Measurements from ENCODE around the gene ZFHX3.

ZFHX3 gene

DNA sequence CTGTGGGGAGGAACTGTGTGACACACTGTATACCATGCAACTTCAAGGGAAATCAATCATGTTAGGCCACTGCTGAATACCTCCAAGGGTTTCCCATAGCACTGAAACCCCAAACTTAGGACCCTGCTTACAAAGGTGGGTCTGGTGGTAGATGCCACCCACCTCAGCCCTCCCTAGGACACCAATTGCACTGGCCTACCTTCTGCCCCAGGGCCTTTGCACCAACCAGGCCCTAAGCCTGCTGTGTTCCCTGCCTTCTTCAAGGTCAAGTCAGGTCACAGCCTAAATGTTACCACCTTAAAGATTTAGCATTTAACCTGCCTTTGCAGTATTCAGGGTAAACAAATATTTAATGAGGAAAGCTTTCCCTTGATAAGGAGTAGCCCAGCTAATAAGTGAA lies 185.8 kb downstream of the ZFHX3 start:
- no peak for DNase-seq

DNA sequence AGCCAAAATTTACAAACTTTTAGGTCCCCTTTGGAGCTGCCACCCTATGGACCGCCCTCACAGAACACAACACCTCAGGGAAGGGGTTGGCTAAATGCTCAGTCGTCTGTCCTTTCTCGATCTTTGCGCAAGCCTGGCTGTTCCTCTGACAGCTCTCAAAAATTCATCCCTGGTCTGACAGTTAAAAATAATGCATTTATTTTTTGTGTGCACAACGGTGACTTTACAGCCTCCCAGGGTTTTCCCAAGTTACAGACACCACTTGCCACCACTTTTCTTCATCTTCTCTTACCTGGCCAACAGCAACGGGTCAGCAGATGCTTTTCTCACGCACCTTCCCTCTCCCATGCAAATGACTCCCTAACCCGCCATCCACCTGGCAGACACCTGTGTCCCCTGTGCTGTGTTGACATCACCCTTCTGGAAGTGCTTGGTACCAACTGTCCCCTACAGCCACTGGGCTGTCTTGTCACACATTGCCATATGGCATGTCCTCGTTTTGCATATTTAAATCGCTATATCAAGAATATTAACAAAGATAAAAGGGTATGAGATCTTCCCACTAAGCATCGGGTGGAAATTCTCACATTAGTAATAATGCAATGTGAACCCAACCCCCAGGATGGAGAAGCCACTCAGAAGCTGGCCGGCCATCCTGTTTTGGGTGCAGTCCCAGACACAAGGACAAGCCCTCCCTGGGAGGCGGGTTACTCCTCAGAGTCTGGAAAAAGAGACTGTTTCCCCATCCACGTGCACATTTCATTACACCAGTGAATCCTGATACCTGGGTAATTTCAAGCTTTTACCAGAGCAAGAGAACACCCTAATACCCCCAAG lies 187.0 kb downstream of the ZFHX3 start:
- DNase-seq, result no peak

DNA sequence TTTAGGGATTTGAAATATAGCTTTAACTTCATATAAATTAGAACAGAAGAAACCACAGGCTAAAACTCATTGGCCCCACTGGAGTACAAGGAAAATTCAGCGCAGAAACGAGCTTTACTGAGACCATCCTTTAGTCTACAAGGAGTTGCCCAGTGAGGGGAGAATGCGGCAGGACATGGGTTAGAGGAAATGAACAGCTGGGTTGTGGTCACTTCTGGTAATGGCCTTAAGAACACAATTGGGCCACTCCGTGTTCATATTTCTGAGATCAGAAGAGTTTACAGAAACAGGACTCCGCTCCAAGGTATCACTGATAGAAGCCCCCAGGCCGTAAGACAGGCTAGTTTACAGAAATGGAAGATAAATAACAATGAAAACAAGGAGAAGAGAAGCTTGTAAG lies 188.3 kb downstream of the ZFHX3 start:
- no peak for DNase-seq

DNA sequence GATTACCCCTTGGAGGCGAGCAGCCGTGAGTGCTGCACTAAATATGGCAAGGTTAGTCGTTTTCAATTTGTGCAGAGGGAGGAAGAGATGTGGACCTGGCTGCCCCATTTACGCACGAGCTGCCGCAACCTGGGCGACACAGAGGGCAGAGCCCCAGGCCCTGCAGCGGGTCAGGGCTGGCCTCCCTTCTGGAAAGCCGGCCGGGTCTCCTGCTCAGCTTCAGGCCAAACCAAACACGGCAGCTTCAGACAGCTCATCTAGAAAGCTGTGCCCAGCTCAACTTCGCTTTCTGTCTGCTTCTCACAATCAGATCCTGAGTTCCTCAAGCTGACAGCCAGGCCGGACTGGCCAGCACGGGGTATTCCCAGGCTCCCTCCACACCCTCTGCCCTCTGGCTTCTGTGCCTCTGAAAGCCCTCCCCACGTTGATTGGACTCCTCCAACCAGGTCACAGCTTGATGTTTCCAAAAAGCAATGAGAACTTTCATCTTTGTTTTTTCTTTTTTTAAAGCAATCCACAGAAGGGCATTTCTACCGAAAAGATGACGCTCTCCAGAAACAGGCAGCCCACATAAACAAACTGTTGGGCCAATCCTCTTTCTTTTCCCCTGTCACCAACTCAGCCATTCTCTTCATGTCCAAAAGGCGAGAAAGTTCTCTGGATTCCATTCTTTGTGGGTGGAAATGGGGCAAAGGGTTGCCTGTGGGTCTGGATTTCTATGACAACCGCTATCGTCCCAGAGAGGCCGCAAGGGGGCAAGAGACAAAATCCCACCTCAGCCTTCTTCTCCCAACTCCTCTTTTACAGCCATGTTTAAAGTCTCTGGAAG lies 189.0 kb downstream of the ZFHX3 start:
- no peak for DNase-seq

DNA sequence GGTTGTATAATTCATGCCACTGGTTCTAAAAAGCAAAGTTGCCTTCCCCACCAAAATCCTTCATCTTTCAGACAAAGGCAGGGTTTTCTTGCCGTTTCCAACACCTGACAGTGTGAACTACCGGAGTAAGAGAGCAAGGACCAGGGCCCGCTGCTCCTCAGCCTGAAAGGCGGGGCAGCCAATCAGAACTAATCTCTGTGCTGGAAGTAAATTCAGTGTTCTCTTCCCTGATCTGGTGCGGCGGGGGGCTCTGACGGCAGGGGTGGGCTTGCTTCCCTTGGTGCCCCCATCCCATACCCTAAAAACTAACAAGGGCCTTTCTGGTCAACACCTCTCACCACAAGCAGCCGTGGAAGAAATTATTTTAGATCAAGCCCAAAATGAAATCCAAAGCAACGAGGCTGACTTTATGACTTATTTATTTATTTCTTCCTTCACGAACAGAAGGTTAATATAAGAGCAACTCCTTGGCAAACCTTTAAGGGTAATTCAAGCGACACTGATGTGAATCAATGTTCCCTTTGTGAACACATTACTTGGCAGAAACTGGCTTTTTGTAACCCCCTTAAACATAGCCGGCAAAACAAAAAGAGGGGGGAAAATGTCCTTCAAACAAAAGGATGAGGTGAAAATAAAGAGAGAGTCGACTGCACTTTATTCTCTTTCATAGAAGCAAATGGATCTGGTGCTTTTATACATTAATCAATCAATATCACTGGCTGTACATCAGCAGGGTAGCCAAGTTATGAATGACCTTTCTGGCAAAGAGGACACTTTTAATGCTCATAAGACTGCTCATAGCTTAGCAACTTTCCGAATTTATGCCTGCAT lies 189.9 kb downstream of the ZFHX3 start:
- no peak for DNase-seq

DNA sequence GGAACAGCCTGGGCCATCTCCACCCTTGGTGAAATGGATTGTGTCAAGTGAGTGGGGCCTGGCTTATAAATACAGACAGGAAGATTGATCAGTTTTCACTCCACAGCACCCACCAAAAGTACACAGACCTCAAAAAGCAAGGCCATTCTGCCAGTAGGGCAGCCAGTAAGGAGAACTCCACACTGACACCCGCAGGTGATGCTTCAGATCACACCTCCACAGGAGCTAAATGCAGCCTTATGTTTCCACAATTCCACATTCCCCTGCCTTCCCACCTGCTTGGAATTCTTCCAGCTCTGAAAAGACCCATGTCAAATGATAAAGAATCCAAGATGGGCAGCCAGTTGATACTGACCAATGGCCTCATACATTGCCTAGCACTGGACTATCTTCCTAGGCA lies 191.1 kb downstream of the ZFHX3 start:
- no peak for DNase-seq

DNA sequence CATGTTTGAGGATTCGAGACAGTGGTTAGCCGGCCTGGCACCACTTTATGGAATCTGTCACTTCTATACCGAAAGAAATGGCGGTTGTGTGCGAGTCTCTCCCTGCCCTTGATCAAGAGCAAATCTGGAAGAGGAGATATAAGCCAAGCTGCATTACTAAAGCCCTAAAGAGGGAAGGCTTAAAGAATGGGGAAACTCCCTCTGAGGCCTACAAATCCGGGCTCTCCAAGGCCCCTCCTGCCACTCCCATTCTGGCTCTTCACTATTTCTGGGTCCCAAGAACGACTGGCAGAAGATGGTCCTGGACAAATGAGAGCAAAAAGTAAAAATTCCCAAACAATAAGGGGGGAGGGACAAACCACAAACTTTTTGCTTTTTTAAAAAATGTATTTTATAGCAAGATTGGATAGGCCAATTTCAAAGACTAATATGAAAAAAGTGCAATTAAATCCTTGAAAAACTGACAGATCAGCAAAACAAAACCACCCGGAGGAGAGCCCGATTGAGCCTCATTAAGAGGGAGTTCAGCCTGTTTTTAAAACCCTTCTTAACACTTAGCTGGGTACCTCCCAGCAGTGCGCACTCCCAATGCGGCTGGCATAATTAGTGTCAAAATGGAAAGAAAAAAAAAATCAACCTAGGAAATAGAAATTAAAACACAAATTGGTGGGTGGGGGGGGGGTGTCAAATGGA lies 193.5 kb downstream of the ZFHX3 start:
- no peak for DNase-seq

DNA sequence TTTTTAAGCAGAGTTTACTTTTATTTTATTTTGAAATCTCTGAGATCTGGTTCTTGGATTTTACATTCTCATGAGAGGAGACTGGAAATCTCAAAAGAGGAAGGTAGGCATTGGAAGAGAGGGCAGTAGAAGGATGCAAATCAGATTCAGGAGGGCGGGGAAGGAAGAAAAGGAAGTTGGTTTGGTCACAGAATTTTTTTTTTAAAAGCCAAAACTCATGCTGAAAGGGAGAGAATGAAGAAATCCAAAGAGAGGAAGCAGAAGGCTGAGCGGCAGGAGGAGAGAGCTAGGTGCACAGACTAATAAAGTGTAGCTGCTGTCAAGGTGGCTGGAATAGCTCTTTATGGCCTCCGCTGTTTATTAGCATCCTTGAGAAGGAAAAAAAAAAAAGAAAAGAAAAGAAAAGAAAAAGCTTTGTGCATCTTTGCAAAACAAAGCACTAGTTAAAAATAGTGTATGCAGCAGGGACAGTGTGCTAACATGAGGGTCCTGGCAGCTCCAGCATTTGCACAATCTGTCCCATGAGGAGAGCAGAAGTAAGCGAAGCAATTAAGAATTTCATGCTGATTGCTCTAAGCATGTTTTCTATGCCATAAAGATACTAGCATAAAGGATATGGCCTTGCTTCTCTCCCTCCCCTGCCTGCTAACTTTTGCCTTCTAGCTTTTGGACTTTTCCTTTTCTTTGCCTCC lies 194.2 kb downstream of the ZFHX3 start:
- no peak for DNase-seq

DNA sequence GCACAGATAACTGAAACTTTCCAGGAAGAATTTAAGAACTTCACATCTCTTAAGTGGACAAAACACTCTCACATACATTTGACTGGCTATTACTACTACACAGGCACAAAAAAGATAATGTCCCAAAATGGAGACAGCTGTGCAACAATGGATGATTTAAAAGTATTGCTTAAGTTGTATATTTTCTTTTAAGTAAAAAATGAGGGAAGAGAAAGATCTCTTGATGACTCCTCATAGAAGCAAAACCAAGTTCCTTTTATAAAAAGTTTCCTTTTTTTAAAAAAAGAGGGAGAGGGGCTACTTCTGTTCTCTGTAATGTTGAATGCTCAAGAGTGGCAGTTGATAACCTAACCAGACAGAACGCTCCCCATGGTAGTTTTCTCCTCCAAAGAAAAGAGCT lies 195.5 kb downstream of the ZFHX3 start:
- DNase-seq, result no peak

DNA sequence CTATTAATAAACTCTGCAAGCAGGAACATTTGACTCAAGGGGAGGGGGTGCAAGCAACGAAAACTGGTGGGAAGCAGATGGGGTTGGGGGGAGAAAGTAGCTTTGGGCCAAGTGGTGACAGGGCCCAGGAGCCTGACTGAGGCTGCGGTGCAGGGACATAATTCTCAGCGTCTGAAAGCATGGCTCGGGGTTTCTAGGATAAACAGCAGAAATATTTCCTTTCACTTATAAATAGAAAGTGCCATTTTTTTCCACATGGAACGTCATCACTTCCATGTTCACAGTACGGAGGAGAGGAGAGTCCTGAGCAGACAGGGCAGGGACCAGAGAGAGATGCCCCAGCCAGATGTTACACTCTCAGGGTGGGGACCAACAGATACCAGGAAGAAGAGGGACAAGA lies 197.1 kb downstream of the ZFHX3 start:
- no peak for DNase-seq

DNA sequence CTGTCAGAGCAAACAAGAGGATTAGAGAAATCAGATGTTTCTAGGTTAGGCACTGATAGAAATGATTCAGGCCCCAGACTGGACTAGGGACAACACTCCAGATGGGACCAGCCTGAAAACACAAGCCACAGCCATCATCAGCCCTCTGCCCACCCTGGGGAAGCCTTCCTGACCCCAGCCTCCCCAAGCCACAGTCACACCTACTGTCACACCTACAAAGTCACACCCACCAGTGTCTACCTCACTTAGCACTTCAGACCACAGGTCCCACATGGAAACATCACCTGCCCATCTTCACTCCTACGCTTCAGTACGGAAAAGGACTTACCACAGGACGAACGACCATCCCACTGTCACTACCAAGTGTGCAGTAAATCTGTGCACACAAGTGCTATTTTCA lies 197.9 kb downstream of the ZFHX3 start:
- DNase-seq, result no peak

DNA sequence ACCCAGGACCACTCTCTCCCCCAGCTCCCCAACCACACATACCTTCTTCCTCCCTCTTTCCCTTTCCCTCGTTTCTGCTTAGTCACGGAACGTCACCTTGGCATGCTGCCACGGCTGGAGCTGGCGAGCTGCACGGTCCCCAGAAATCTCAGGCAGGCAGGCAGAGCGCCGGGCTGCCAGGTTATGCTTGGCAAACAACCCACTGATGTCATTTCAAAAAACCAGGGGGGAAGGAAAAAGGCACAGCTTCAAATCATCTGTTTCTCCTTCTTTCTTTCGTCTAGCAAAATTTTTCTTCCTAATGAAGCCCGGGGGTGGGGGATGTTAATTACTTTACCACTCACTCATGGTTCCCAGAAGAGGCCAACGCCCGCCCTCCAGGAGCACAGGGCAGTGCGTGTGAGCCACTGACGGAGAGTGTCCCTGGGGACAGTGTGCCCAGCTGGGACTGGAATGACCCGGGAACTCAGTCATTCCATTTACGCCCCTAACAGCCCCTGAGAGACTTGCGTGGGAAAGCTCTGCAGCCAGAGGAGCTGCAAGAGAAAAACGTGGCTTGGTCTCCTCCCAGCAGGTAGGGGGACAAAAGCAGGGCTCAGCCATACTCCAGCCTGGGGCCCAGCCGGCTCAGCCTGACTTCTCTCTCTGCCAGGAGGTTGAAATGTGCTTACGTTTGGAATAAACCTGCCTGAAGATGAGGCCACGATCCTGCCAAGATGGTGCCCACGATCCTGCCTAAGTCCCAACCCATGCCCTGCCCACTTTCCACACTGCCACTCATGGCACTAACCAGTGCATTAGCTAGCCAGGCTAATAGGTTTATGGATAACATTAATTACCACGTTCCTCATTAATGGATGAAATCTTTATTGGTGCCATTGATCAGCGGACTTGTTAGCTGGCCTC lies 198.9 kb downstream of the ZFHX3 start:
- no peak for DNase-seq

DNA sequence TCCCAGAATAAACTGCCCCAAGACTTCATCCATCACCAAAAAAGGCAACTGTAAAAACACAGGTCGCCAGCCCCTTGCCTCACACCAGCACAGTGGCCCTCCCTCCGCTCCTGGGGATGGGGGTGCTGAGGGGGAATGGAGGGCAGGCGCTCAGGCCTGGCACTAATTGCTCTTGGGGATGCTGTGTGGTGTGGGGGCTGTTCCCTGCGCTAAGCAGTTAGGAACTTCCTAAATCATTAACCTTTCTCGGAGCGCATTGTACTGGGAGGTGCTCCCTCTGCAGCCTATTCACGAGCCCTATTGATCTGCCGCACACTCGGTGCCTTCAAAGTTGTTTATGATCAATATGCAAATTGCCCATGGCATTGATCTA lies 199.9 kb downstream of the ZFHX3 start:
- no peak for DNase-seq

DNA sequence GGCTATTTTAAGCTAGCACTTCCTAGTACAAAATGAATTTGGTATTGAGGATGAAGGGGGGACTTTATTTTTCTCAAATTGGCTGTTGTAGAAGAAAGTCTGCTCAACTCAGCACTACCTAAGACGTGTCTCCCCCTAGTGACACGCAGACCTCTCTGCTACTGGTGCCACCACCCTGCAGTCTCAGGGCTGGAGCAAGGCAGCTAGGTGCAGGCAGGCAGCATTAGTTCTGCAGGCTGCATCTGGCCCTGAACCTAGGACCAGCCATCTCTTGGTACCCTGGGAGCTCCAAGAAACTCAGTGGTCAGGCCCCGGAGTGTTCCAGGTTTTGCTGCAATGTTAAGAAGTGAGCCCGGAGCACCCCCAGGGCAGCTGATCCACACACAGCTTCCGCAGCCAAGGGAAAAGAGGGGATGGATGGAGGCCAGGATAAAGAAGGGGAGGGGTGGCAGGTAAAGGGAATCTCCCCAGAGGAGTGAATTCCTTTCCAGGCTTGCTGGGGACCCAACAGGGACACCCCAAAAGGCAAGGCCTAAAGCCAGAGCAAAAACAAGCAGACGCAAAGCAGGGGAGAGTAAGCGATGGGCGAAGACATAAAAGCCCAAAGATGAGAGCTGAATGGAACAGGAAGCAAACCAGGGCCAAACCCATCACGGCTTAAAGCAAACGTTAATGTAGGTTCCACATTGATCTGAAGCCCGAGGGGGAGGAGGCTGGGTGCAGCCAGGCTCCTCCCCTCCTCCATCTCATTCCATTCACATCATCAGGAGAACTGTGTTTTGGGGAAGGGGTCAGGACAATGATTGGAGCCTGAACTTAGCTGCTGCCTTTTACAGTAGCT lies 200.5 kb downstream of the ZFHX3 start:
- no peak for DNase-seq

DNA sequence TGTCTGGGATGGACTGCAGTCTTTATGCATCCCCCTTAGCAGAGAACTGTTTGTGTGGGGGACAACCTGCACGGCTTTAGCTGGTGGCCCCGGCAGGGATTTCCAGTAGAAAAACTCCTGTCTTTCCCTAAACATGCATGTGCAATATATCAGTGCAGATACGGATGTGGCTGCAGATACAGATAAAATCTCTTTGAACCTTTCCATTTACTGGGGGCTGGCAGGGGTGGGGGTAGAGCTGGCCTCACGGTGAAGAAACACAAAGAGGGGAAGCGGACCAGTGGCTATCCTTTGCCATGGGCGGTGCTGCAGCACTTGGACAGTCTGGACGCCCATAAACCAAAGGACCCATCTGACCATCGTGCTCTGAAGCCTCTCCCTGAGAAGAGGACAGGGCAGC lies 201.3 kb downstream of the ZFHX3 start:
- DNase-seq, result no peak

DNA sequence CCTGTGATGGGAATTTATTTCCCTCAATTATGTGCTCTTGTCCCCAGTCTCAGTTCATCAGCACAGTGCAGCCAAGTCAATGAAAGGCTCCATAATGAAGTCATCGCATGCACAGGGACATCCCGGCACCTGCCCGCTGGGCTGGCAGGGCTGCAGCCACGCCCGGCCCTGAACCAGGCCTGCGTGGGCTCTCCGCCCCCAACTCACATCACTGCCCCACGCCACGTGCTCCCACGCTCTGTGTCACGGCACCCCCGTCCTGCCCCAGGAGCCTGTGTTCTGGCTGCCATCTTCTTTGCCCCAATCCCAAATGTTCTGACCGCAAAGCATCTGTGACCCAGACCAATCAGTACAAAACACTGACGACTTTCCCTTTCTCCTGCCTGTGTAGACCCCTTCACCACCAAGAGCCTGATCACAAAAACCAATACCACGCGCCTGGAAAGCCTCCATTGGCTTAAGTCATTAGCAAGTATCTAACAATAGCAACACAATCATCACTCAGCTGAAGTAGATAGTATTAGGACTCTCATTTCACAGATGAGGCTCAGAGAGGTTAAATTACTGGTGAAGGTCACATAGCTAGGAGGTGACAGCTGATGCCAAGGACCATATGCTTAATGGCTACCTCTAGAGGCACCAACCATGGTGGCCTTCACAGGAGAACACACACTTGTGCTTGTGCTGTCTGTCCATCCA lies 202.5 kb downstream of the ZFHX3 start:
- no peak for DNase-seq

DNA sequence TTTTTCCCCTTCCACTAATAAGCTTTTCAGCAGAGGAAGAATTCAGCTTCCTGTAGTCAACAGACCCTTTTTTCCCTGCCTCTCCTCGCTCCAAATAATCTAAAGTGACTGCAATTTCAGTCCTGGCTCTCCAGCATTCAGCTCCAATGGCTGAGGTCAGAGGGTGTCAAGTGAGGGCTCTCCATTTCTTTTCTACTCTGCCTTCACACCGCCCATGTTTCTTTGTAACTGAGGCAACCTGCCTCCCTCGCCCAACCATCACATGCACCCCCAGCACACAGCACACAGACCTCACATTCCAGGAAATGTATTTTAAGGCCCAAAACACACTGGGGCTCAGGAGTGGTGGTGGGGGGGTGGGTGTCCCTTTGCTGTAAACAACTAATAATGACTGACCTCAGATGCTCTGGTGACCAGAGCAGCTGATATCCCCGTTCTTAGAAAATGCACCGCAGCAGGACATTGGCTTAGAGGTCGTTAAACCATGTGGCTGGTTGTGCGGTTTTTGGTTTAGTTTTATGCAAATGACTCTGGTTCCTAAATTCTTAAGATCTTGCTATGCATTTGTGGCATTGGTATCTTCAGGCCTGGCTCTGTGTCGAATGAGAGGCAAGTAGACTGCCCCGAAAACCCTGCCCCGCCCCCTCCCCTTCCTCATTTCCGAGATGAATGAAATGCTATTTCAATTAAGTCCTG lies 203.6 kb downstream of the ZFHX3 start:
- no peak for DNase-seq

DNA sequence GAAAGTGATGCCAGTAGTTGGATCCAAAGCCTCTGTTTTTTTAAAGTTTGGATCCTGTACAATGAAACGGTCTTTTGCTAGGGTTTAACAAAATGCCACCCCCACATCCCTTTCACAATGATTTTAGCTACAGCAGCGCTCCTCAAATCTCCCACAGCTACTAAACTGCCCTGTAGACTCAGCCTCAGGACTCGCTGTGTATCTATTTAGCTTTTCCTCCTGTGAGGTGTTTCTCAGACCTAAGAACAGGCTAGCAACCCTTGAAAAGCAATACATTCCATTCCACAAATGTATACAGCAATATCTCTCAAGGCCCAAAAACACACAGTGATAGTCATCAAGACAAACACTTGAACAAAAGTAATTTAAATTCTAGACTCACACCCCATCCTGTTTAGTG lies 206.4 kb downstream of the ZFHX3 start:
- DNase-seq, result no peak
